IMR-90 (cell line): Measurements from ENCODE around the gene ZNF654. TPM values are rescaled to one million over a fixed set of nuclear protein-coding genes. Genes with fewer than 3 reads are reported as not detected.
A peak's percentile ranks its signal among the peaks of the same experiment; 100 is the strongest.

Experiments used
- ATAC-seq: fragments of 200-7000 bp; cut with Tn5 transposase; 2 replicates; pipeline ENCODE4 v1.9.1; 2020; ENCODE audit warnings: low read depth, mild to moderate bottlenecking, moderate library complexity
- BruUV-seq: library from RNA; stranded (reverse); fragments of 400-500 nt; replicated peaks from 2 replicates; lab custom pipeline; 2021; lab: Mats Ljungman, UMichigan
- CTCF ChIA-PET: fragments of 300-600 bp; formaldehyde crosslinking; extraction: SDS; loops from one replicate; lab custom pipeline; 2021; ENCODE audit warnings: antibody characterized with exemption; lab: Yijun Ruan, JAX
- POLR2A ChIA-PET: fragments of 300-600 bp; sonication (Branson Sonifier 250); formaldehyde crosslinking; loops from one replicate; lab custom pipeline; 2022; ENCODE audit warnings: antibody characterized with exemption; ENCODE audit not compliant: unreplicated experiment; lab: Charles Lee
- DNase-seq: peaks from one replicate; pipeline ENCODE4 v3.0.0; 2013
- H2AFZ ChIP-seq: replicated peaks from 2 replicates; pipeline ENCODE3; 2013; ENCODE audit warnings: low read length, mild to moderate bottlenecking; ENCODE audit not compliant: poor library complexity
- H2AK5ac ChIP-seq: 2 replicates; pipeline ENCODE4 v1.6.1; 2013; ENCODE audit warnings: low read depth, low read length, inconsistent platforms
- H2AK9ac ChIP-seq: replicated peaks from 2 replicates; pipeline ENCODE3; 2013; ENCODE audit warnings: mild to moderate bottlenecking, low read depth, low read length, moderate library complexity; ENCODE audit not compliant: poor library complexity
- H2BK120ac ChIP-seq: 2 replicates; pipeline ENCODE4 v1.6.1; 2013; ENCODE audit warnings: low read depth, low read length, inconsistent platforms
- H2BK15ac ChIP-seq: 3 replicates; pipeline ENCODE4 v1.6.1; 2013; ENCODE audit warnings: low read depth, low read length, inconsistent platforms
- H2BK20ac ChIP-seq: 2 replicates; pipeline ENCODE4 v1.6.1; 2013; ENCODE audit warnings: low read depth, mild to moderate bottlenecking, inconsistent platforms, low read length, moderate library complexity
- H2BK5ac ChIP-seq: 2 replicates; pipeline ENCODE4 v1.6.1; 2013; ENCODE audit warnings: mild to moderate bottlenecking, low read depth, low read length, inconsistent platforms; ENCODE audit not compliant: poor library complexity, severe bottlenecking
- H3K14ac ChIP-seq: replicated peaks from 2 replicates; pipeline ENCODE4 v1.6.1; 2013; ENCODE audit warnings: low read depth, low read length, inconsistent platforms
- H3K18ac ChIP-seq: 2 replicates; pipeline ENCODE4 v1.6.1; 2013; ENCODE audit warnings: low read depth, low read length, control low read depth
- H3K23ac ChIP-seq: 2 replicates; pipeline ENCODE4 v1.6.1; 2013; ENCODE audit warnings: low read depth, low read length, inconsistent platforms
- H3K27ac ChIP-seq: 2 replicates; pipeline ENCODE4 v1.5.1; 2013; ENCODE audit warnings: mild to moderate bottlenecking, control low read depth, low read length; ENCODE audit not compliant: insufficient read depth
- H3K27me3 ChIP-seq: 2 replicates; pipeline ENCODE4 v1.6.1; 2013; ENCODE audit warnings: low read length; ENCODE audit not compliant: control insufficient read depth, insufficient read depth
- H3K36me3 ChIP-seq: 2 replicates; pipeline ENCODE4 v1.6.1; 2013; ENCODE audit warnings: low read length, mixed read lengths; ENCODE audit not compliant: control insufficient read depth, insufficient read depth
- H3K4ac ChIP-seq: 2 replicates; pipeline ENCODE4 v1.6.1; 2013; ENCODE audit warnings: low read depth, low read length, inconsistent platforms
- H3K4me1 ChIP-seq: 2 replicates; pipeline ENCODE4 v1.6.1; 2013; ENCODE audit warnings: low read length, mixed read lengths; ENCODE audit not compliant: control insufficient read depth, insufficient read depth
- H3K4me2 ChIP-seq: 2 replicates; pipeline ENCODE4 v1.6.1; 2013; ENCODE audit warnings: low read depth, mild to moderate bottlenecking, control low read depth, low read length, moderate library complexity
- H3K4me3 ChIP-seq: 2 replicates; pipeline ENCODE4 v1.5.1; 2013; ENCODE audit warnings: low read depth, mild to moderate bottlenecking, control low read depth, low read length, moderate library complexity; ENCODE audit not compliant: insufficient read depth
- H3K56ac ChIP-seq: 2 replicates; pipeline ENCODE4 v1.6.1; 2013; ENCODE audit warnings: low read length, inconsistent platforms; ENCODE audit not compliant: insufficient read depth; ENCODE audit errors: extremely low read depth
- H3K79me1 ChIP-seq, 2 experiments: 2 replicates each; pipeline ENCODE4 v1.6.1; 2013; ENCODE audit warnings: low read length in 2 of 2, inconsistent platforms in 1 of 2, low read depth in 1 of 2
- H3K9ac ChIP-seq: 2 replicates; pipeline ENCODE4 v1.6.1; 2013; ENCODE audit warnings: low read depth, low read length, control low read depth
- H3K9me1 ChIP-seq: 2 replicates; pipeline ENCODE4 v1.6.1; 2013; ENCODE audit warnings: low read length, inconsistent platforms; ENCODE audit not compliant: insufficient read depth
- H3K9me3 ChIP-seq: 2 replicates; pipeline ENCODE4 v1.6.1; 2013; ENCODE audit warnings: low read length; ENCODE audit not compliant: control insufficient read depth, insufficient read depth
- H4K20me1 ChIP-seq: 2 replicates; pipeline ENCODE4 v1.6.1; 2013; ENCODE audit warnings: low read length, inconsistent platforms; ENCODE audit not compliant: insufficient read depth
- H4K5ac ChIP-seq: 2 replicates; pipeline ENCODE4 v1.6.1; 2013; ENCODE audit warnings: mild to moderate bottlenecking, low read depth, low read length, control low read depth
- H4K8ac ChIP-seq, 2 experiments: 2 replicates each; pipeline ENCODE4 v1.6.1; 2013; ENCODE audit warnings: low read depth in 2 of 2, low read length in 2 of 2, control low read depth in 1 of 2, inconsistent platforms in 1 of 2
- H4K91ac ChIP-seq: 2 replicates; pipeline ENCODE4 v1.6.1; 2013; ENCODE audit warnings: low read depth, low read length, inconsistent platforms; ENCODE audit not compliant: insufficient read depth
- CEBPB ChIP-seq: IDR thresholded peaks from 2 replicates; pipeline ENCODE4 v1.6.1; 2012; ENCODE audit warnings: low read depth, low read length, improper control_type of control experiment
- RAD21 ChIP-seq: IDR thresholded peaks from 2 replicates; pipeline ENCODE4 v1.6.1; 2012; ENCODE audit warnings: low read length, improper control_type of control experiment
- WGBS, 2 experiments: methylation state at CpG; one replicate each; pipeline versions ENCODE4 v1.1.5 to v1.1.7; 2013; ENCODE audit warnings: missing lambda C conversion rate in 2 of 2; ENCODE audit not compliant: insufficient read length in 1 of 2; ENCODE audit errors: extremely low coverage in 2 of 2; 5-methylcytosine and 5-hydroxymethylcytosine counted together
- dilution Hi-C: fragments of 300-500 bp; cut with HindIII; formaldehyde crosslinking; loops from one replicate; pipeline ENCODE4 v1.14.3; 2018; ENCODE audit warnings: low sequenced_read_pairs; ENCODE audit not compliant: unreplicated experiment
- in situ Hi-C: fragments of 300-500 bp; cut with MboI; formaldehyde crosslinking; loops from 3 replicates; pipeline ENCODE4 v1.14.3; 2019; ENCODE audit warnings: low sequenced_read_pairs, inconsistent platforms, mixed read lengths
- intact Hi-C: fragments of 100-400 bp; cut with micrococcal nuclease; formaldehyde crosslinking; loops from 2 replicates; pipeline ENCODE4 v1.10.0; 2022
- polyA plus RNA-seq, 3 experiments: library from polyadenylated mRNA; depleted of rRNA; stranded (reverse); fragments of >200 nt; gene quantifications; 2 replicates each; pipeline ENCODE4 v1.2.3, GENCODE V29; 2012; ENCODE audit warnings: low replicate concordance in 1 of 3
- total RNA-seq: library from RNA; depleted of rRNA; stranded (reverse); fragments of >200 nt; gene quantifications from 2 replicates; pipeline ENCODE4 v1.2.3, GENCODE V29; 2012

ZNF654 gene
- total and polyA plus RNA-seq, 2 of the 4 experiments (the other 2 are of a cell fraction), result 3.3 to 11.5 TPM

GRCh38 chr3:88168171-88168570 lies 109.1 kb downstream of the ZNF654 start:
- no CpG with 5 or more reads among the region's 5 CpGs for WGBS, 2 experiments
- Histone ChIP-seq H4K5ac (no peak overlapping the region), H2BK15ac (no peak overlapping the region), H3K79me1 (no peaks in the 10 kb centered on the region; a peak in 1 of 4 replicates), H3K27me3 (no peaks in the 10 kb centered on the region), H3K18ac (no peak overlapping the region), H3K4ac (no peak overlapping the region), H3K9ac (no peak overlapping the region), H4K20me1 (no peaks in the 10 kb centered on the region), H2BK20ac (no peak overlapping the region), H2AFZ (no peak overlapping the region), H3K23ac (no peak overlapping the region), H3K14ac (no peak overlapping the region), H3K4me3 (no peak overlapping the region), H3K9me1 (no peaks in the 10 kb centered on the region), H3K4me2 (peak overlapping the region; percentile 84; the same call in 1 of the 2 replicates), H3K56ac (no peak overlapping the region), H3K9me3 (no peaks in the 10 kb centered on the region), H2BK5ac (no peak overlapping the region), H4K8ac (no peak overlapping the region), H2AK9ac (no peak overlapping the region), H3K27ac (no peak overlapping the region), H2BK120ac (no peak overlapping the region), H3K36me3 (no peaks in the 10 kb centered on the region), H3K4me1 (peaks cover 2% of the 10 kb centered on the region; the same call in 1 of the 2 replicates), H2AK5ac (no peak overlapping the region), H4K91ac (no peak overlapping the region)
- dilution Hi-C loops, result no loop called here
- ChIA-PET POLR2A (no interaction called here), CTCF (interaction anchor here (1.1 to 1.7 kb wide), 2 partner anchors 21 to 55 kb away, joined by 3 to 4 read pairs; no protein-coding TSS in a partner anchor)
- no TSS peak for BruUV-seq
- TF ChIP-seq RAD21 (no peak), CEBPB (peak; percentile 31; the same call in 1 of the 2 replicates)
- in situ Hi-C loops, result no loop called here
- ATAC-seq (no peak; the same call in 1 of the 2 replicates), DNase-seq (no peak)
- intact Hi-C loops, result no loop called here
